OCI-LY7 (cell line): ENCODE measurements around the gene ENDOV. TPM values are rescaled to one million over a fixed set of nuclear protein-coding genes. Genes with fewer than 3 reads are reported as not detected.

Source experiments
- BruUV-seq: library from RNA; stranded (reverse); fragments of 400-500 nt; replicated peaks from 2 replicates; lab custom pipeline; 2021; lab: Mats Ljungman, UMichigan
- CTCF ChIA-PET: fragments of 300-600 bp; sonication (Branson Sonifier 250); formaldehyde crosslinking; loops from one replicate; lab custom pipeline; 2022; ENCODE audit warnings: antibody characterized with exemption; ENCODE audit not compliant: unreplicated experiment; lab: Charles Lee
- POLR2A ChIA-PET: fragments of 300-600 bp; sonication (Branson Sonifier 250); formaldehyde crosslinking; loops from one replicate; lab custom pipeline; 2022; ENCODE audit warnings: antibody characterized with exemption; lab: Charles Lee
- DNase-seq: peaks from one replicate; pipeline ENCODE4 v3.0.0-alpha.2; 2015; ENCODE audit warnings: low spot score
- H2AFZ ChIP-seq: fragments of 200-600 bp; sonication (generic), shearing (Covaris generic); 2 replicates; pipeline ENCODE4 v1.6.1; 2014; ENCODE audit warnings: mild to moderate bottlenecking, antibody characterized with exemption, low read length, moderate library complexity
- H3K27ac ChIP-seq: fragments of 200-600 bp; sonication (generic); 2 replicates; pipeline ENCODE4 v1.5.1; 2014; ENCODE audit warnings: mixed run types, low read depth, mild to moderate bottlenecking, moderate library complexity, low read length, inconsistent platforms; ENCODE audit not compliant: poor library complexity, severe bottlenecking
- H3K36me3 ChIP-seq: fragments of 200-600 bp; sonication (generic); 2 replicates; pipeline ENCODE4 v1.6.1; 2014; ENCODE audit warnings: mild to moderate bottlenecking, antibody characterized with exemption, low read length, moderate library complexity, mixed read lengths; ENCODE audit not compliant: insufficient read depth
- H3K4me1 ChIP-seq: fragments of 200-600 bp; sonication (generic); 2 replicates; pipeline ENCODE4 v1.5.1; 2014; ENCODE audit warnings: mild to moderate bottlenecking, low read length; ENCODE audit not compliant: insufficient read depth, poor library complexity, severe bottlenecking
- H3K4me2 ChIP-seq: fragments of 200-600 bp; sonication (generic); 2 replicates; pipeline ENCODE4 v1.6.1; 2014; ENCODE audit warnings: mild to moderate bottlenecking, low read length
- H3K4me3 ChIP-seq: fragments of 200-600 bp; sonication (generic); 2 replicates; pipeline ENCODE4 v1.5.1; 2014; ENCODE audit warnings: mild to moderate bottlenecking, low read depth, low read length; ENCODE audit not compliant: poor library complexity, severe bottlenecking
- H3K79me2 ChIP-seq: fragments of 200-600 bp; sonication (generic); 2 replicates; pipeline ENCODE4 v1.6.1; 2016; ENCODE audit warnings: low read depth, mild to moderate bottlenecking, low read length, moderate library complexity, mixed read lengths; ENCODE audit not compliant: insufficient read depth
- H3K9me2 ChIP-seq: fragments of 200-600 bp; sonication (generic); 2 replicates; pipeline ENCODE4 v1.6.1; 2016; ENCODE audit warnings: mild to moderate bottlenecking, low read length, mixed read lengths; ENCODE audit not compliant: insufficient read depth
- H3K9me3 ChIP-seq: fragments of 200-600 bp; sonication (generic); 2 replicates; pipeline ENCODE4 v1.6.1; 2014; ENCODE audit warnings: mild to moderate bottlenecking, mixed run types, low read length, mixed read lengths
- H4K20me1 ChIP-seq: fragments of 200-600 bp; sonication (generic); 2 replicates; pipeline ENCODE4 v1.6.1; 2014; ENCODE audit warnings: mild to moderate bottlenecking, antibody characterized with exemption, low read length, moderate library complexity, mixed read lengths; ENCODE audit not compliant: insufficient read depth
- EZH2phosphoT487 ChIP-seq: fragments of 200-600 bp; sonication (generic); IDR thresholded peaks from 2 replicates; pipeline ENCODE4 v1.6.1; 2018; ENCODE audit warnings: low read depth, borderline replicate concordance, mild to moderate bottlenecking, mixed run types, antibody characterized with exemption, low read length, moderate library complexity, mixed read lengths
- intact Hi-C: fragments of 100-400 bp; cut with micrococcal nuclease; formaldehyde crosslinking; loops from one replicate; pipeline ENCODE4 v1.10.0; 2022; ENCODE audit not compliant: unreplicated experiment
- total RNA-seq, 2 experiments: library from RNA; depleted of rRNA in 1 of 2; stranded (reverse); fragments of >200 nt in 1 of 2; shearing (Covaris generic) in 1 of 2; gene quantifications; 2 replicates each; pipeline ENCODE4 v1.2.3, GENCODE V29; 2014 to 2022
- TF ChIP-seq, protein P1 (sequence below): fragments of 200-600 bp; sonication (generic); conservative IDR thresholded peaks from 2 replicates; pipeline ENCODE4 v1.5.1; 2014; ENCODE audit warnings: mild to moderate bottlenecking, antibody characterized with exemption, low read length, moderate library complexity, mixed read lengths

ENDOV gene
- total RNA-seq, 2 experiments from 2014 or later = 22.4 to 33.1 TPM

DNA sequence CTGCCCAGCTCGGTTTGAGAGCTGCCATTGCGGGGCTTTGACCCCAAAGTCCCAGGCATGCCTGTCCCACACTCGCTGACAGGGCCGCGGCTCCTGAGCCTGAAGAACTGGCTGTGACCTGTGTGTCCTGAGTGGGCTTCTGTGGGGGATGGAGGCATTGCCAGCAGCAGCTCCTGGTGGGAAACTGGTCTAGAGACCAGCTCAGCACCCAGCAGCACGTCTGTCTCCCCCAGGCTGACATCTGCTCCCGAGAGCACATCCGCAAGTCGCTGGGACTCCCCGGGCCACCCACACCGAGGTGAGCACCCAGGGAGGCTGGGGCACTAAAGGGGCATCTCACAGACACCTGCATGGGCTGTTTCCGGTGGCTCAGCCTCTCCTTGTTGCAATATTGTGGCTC lies 13.4 kb downstream of the ENDOV start:
- H3K9me3 ChIP-seq = no peaks in the 10 kb centered on the region
- H3K4me1 ChIP-seq = peaks cover 10% of the 10 kb centered on the region
- no peak for DNase-seq
- H2AFZ ChIP-seq = no peak overlapping the region
- BruUV-seq = no TSS peak
- no peak overlapping the region for H3K4me2 ChIP-seq
- H3K4me3 ChIP-seq = no peak overlapping the region
- TF ChIP-seq, protein P1, sequence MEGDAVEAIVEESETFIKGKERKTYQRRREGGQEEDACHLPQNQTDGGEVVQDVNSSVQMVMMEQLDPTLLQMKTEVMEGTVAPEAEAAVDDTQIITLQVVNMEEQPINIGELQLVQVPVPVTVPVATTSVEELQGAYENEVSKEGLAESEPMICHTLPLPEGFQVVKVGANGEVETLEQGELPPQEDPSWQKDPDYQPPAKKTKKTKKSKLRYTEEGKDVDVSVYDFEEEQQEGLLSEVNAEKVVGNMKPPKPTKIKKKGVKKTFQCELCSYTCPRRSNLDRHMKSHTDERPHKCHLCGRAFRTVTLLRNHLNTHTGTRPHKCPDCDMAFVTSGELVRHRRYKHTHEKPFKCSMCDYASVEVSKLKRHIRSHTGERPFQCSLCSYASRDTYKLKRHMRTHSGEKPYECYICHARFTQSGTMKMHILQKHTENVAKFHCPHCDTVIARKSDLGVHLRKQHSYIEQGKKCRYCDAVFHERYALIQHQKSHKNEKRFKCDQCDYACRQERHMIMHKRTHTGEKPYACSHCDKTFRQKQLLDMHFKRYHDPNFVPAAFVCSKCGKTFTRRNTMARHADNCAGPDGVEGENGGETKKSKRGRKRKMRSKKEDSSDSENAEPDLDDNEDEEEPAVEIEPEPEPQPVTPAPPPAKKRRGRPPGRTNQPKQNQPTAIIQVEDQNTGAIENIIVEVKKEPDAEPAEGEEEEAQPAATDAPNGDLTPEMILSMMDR = no peak
- no peak for TF ChIP-seq EZH2phosphoT487
- H3K79me2 ChIP-seq = no peaks in the 10 kb centered on the region
- intact Hi-C loops = no loop called here
- POLR2A ChIA-PET = no interaction called here
- H3K27ac ChIP-seq = no peak overlapping the region
- no peaks in the 10 kb centered on the region for H4K20me1 ChIP-seq
- no peaks in the 10 kb centered on the region for H3K36me3 ChIP-seq
- CTCF ChIA-PET = no interaction called here
- no peaks in the 10 kb centered on the region for H3K9me2 ChIP-seq

DNA sequence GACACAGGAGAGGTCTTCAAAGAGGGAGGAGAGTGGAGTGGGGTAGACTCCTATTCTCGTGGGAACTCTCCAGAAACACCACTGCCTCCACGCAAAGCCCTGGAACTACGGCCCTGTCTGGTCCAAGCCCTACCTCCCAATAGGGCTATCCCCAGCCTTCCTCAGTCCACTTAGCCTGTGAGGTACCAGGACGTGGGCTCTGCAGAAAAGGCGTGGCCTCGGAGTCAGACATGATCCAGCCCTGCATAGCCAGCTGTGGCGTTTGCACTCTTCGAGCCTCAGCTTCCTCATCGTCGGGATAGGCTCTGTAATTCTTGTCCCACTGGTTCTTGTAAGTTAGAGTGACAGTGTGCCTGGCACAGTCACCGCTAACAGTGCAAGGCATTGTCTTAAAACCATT lies 13.8 kb downstream of the ENDOV start:
- H3K9me3 ChIP-seq = no peaks in the 10 kb centered on the region
- POLR2A ChIA-PET = no interaction called here
- no peaks in the 10 kb centered on the region for H3K79me2 ChIP-seq
- no peak for DNase-seq
- no peaks in the 10 kb centered on the region for H3K36me3 ChIP-seq
- intact Hi-C loops = no loop called here
- no peak overlapping the region for H3K4me3 ChIP-seq
- no TSS peak for BruUV-seq
- TF ChIP-seq EZH2phosphoT487 = no peak
- TF ChIP-seq, protein P1 = no peak
- no peak overlapping the region for H3K27ac ChIP-seq
- CTCF ChIA-PET = no interaction called here
- no peaks in the 10 kb centered on the region for H4K20me1 ChIP-seq
- no peak overlapping the region for H3K4me2 ChIP-seq
- H2AFZ ChIP-seq = no peak overlapping the region
- no peaks in the 10 kb centered on the region for H3K9me2 ChIP-seq
- H3K4me1 ChIP-seq = peaks cover 10% of the 10 kb centered on the region

DNA sequence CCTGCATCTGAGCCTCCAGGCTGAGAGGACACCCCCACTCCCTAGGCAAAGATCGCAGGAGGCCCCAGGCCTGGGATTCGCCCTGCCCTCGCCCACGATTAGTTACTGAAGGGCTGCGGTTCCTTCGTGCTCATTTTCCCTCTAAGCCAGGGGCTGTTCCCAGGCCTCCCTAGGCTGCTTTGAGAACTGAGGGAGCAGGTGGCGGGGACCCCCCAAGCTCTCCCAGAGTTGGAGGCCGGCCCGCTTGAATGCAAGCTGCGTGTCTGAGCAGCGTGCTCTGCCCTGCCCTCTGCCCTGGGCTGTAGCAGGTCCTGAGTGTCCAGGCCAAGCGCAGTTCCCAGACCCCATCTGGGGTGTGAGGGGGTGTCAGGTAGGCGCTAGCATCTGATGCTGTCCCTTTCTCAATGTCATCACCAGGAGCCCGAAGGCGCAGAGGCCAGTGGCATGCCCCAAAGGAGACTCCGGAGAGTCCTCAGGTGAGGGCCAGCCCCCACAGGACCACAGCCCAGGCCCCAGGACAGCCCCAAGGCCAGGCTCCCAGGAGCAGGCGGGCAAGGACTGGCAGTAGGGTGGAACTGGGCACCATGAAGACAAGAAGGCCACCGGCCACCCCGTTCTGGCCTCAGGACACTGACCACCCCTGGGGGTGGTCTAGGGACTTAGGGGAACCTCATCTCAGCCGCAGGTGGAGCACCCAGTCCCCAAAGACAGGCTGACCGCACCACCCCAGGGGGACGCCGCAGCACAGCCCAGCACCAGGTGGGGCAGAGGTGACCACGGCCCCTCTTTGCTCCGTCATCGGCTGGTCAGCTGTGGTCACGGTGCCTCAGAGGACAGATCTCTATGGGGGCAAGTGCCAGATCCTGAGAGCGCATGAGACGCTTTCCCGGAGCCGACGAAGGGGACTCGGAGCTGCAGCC lies 14.6 kb downstream of the ENDOV start:
- H2AFZ ChIP-seq = no peak overlapping the region
- CTCF ChIA-PET = no interaction called here
- no peak for TF ChIP-seq EZH2phosphoT487
- TF ChIP-seq, protein P1 = no peak
- BruUV-seq = no TSS peak
- no peak overlapping the region for H3K4me2 ChIP-seq
- no peak overlapping the region for H3K4me3 ChIP-seq
- DNase-seq = no peak
- no peaks in the 10 kb centered on the region for H3K9me2 ChIP-seq
- H3K27ac ChIP-seq = no peak overlapping the region
- H4K20me1 ChIP-seq = no peaks in the 10 kb centered on the region
- H3K36me3 ChIP-seq = no peaks in the 10 kb centered on the region
- H3K9me3 ChIP-seq = no peaks in the 10 kb centered on the region
- H3K4me1 ChIP-seq = peaks cover 10% of the 10 kb centered on the region
- intact Hi-C loops = no loop called here
- POLR2A ChIA-PET = interaction anchor here (0.5 kb wide), 1 partner anchor 1209 kb away, joined by 3 read pairs; no protein-coding TSS in a partner anchor
- H3K79me2 ChIP-seq = no peaks in the 10 kb centered on the region
